ENCODE data around the gene LMOD1. TPM values are rescaled to one million over a fixed set of nuclear protein-coding genes. Genes with fewer than 3 reads are reported as not detected.

LMOD1 gene
- total RNA-seq, 1 donor from 2014 or later: 83.6 TPM

DNA sequence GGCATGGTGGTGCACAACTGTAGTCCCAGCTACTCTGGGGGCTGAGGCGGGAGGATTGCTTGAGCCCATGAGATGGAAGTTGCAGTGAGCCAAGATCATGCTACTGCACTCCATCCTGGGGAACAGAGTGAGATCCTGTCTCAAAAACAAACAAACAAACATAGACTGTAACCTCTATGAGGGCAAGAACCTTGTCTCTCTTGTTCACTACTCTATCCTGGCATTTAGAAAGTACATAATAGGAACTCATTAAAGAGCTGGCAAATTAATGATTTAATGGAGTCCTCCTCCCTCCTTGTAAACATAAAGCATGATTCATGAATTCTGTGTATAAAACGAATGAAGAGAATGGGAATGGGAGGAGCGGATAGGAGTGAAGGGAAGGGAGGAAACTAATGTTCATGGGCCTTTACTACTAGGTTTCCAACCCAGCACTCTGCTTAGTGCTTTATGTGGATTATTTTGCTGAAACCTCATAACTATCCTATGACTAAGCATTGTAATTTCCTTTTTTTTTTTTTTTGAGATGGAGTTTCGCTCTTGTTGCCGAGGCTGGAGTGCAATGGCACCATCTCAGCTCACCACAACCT is 8.6 kb downstream of the LMOD1 start:
- TF ChIP-seq, protein P1, sequence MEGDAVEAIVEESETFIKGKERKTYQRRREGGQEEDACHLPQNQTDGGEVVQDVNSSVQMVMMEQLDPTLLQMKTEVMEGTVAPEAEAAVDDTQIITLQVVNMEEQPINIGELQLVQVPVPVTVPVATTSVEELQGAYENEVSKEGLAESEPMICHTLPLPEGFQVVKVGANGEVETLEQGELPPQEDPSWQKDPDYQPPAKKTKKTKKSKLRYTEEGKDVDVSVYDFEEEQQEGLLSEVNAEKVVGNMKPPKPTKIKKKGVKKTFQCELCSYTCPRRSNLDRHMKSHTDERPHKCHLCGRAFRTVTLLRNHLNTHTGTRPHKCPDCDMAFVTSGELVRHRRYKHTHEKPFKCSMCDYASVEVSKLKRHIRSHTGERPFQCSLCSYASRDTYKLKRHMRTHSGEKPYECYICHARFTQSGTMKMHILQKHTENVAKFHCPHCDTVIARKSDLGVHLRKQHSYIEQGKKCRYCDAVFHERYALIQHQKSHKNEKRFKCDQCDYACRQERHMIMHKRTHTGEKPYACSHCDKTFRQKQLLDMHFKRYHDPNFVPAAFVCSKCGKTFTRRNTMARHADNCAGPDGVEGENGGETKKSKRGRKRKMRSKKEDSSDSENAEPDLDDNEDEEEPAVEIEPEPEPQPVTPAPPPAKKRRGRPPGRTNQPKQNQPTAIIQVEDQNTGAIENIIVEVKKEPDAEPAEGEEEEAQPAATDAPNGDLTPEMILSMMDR (IDR thresholded peaks at IDR 0.05): no peak
- DNase-seq (ENCODE audit: low spot score): no peak
- Mint-ChIP-seq H3K36me3 (ENCODE audit: low read depth) (peaks cover 5% of the 10 kb centered on the region), H3K9me3 (ENCODE audit: low read depth) (no peaks in the 10 kb centered on the region), H3K4me1 (ENCODE audit: low read depth) (peaks cover 57% of the 10 kb centered on the region), H3K27me3 (ENCODE audit: low read depth) (no peaks in the 10 kb centered on the region), H3K4me3 (ENCODE audit: unreplicated experiment) (no peak overlapping the region), H3K27ac (ENCODE audit: unreplicated experiment) (peak overlapping the region; percentile 89)

DNA sequence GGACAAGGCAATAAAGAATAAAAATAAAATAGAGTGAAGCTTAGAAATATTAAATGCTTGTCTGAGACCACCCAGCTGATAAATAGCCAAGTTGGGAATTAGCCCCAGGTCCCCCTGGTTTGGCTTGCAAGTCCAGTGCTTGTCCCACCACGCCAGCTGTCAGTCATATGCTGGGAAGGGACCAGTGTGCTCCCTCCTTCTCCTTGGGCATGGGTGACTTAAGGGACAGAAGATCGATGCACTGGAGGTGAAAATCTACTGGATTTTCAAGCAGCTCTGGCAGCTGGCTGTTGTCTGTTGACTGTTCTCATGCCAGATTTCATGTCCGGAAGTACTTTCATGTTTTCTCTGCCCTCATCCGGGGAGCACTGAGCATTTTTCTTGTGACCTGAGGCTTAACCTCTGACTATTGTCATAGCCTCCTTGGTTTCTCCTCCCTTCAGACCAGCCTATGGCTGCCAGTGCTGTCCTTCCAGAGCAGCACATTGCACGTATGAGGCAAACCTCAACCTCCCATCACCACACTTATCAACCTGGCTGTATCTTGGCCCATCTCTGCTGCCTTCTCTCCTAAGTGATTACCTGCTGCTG is 12.4 kb downstream of the LMOD1 start:
- peak overlapping the region; percentile 46 for H3K27ac Mint-ChIP-seq (ENCODE audit: unreplicated experiment)
- peaks cover 35% of the 10 kb centered on the region for H3K4me1 Mint-ChIP-seq (ENCODE audit: low read depth)
- H3K27me3 Mint-ChIP-seq (ENCODE audit: low read depth): no peaks in the 10 kb centered on the region
- peaks cover 6% of the 10 kb centered on the region for H3K36me3 Mint-ChIP-seq (ENCODE audit: low read depth)
- no peak overlapping the region for H3K4me3 Mint-ChIP-seq (ENCODE audit: unreplicated experiment)
- no peaks in the 10 kb centered on the region for H3K9me3 Mint-ChIP-seq (ENCODE audit: low read depth)
- no peak for DNase-seq (ENCODE audit: low spot score)
- TF ChIP-seq, protein P1 (IDR thresholded peaks at IDR 0.05): no peak

DNA sequence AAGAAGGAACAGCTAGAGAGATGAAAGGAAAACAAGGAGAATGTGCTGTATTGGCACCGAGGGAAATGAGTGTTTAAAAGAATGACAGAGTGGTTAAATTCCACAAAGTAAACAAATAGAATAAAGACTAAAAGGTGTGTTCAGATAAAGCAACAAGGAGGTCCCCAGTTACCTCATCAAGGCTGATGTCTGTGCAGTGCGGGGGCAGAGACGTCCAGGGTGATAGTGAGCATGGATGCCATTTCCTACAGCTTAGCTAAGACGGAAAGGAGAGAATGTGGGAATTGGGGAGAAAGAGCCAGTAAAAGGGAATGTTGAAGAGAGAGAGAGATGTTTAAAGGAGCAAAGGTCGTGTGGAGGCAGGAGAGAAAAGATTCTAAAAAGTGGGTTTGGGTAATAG is 15.5 kb downstream of the LMOD1 start:
- no peak overlapping the region for H3K27ac Mint-ChIP-seq (ENCODE audit: unreplicated experiment)
- peaks cover 6% of the 10 kb centered on the region for H3K36me3 Mint-ChIP-seq (ENCODE audit: low read depth)
- H3K4me3 Mint-ChIP-seq (ENCODE audit: unreplicated experiment): no peak overlapping the region
- TF ChIP-seq, protein P1 (IDR thresholded peaks at IDR 0.05): no peak
- DNase-seq (ENCODE audit: low spot score): no peak
- H3K9me3 Mint-ChIP-seq (ENCODE audit: low read depth): no peaks in the 10 kb centered on the region
- no peaks in the 10 kb centered on the region for H3K27me3 Mint-ChIP-seq (ENCODE audit: low read depth)
- H3K4me1 Mint-ChIP-seq (ENCODE audit: low read depth): peaks cover 24% of the 10 kb centered on the region

DNA sequence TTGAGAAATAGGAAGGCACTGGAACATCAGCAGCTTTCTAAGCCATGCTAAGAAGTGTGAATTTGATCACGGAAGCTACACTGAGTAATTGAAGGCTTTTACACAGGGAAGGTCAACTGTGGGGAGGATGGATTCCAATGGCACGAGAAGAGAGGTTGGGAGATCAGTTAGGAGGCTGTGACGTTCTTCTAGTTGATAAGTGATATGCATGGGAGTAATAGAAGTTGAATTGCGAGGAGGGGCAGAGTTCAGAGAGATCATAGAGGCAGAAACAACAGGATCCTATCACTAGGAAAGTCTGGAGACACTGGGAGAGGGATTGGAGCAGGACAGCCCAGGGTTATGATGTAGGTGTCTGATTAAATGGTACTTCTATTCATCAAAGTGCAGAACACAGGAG is 16.2 kb downstream of the LMOD1 start:
- H3K36me3 Mint-ChIP-seq (ENCODE audit: low read depth): peaks cover 7% of the 10 kb centered on the region
- H3K27me3 Mint-ChIP-seq (ENCODE audit: low read depth): no peaks in the 10 kb centered on the region
- no peak for DNase-seq (ENCODE audit: low spot score)
- TF ChIP-seq, protein P1 (IDR thresholded peaks at IDR 0.05): no peak
- H3K9me3 Mint-ChIP-seq (ENCODE audit: low read depth): no peaks in the 10 kb centered on the region
- peaks cover 26% of the 10 kb centered on the region for H3K4me1 Mint-ChIP-seq (ENCODE audit: low read depth)
- no peak overlapping the region for H3K4me3 Mint-ChIP-seq (ENCODE audit: unreplicated experiment)
- no peak overlapping the region for H3K27ac Mint-ChIP-seq (ENCODE audit: unreplicated experiment)

DNA sequence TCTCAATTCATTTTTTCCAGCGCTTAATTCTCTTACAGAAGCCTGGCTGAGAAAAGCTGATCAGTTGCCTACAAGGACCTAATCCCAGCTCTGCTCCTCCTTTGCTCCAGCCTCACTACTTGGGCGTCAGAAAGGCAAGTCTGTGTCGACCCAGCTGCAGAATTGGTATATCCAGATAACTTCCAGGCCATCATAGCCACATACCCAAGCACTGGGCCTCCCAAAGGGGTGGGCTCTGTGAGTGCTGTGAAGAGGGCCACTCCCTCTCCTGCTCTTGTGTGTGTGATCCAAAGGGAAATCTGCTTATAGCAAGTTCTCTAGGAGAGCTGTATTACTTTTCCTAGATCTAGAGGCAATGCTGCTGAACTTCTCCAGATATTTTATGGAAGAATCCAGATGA is 18.1 kb downstream of the LMOD1 start:
- peak overlapping the region; percentile 8 for H3K27ac Mint-ChIP-seq (ENCODE audit: unreplicated experiment)
- no peaks in the 10 kb centered on the region for H3K9me3 Mint-ChIP-seq (ENCODE audit: low read depth)
- DNase-seq (ENCODE audit: low spot score): no peak
- TF ChIP-seq, protein P1 (IDR thresholded peaks at IDR 0.05): no peak
- peaks cover 13% of the 10 kb centered on the region for H3K4me1 Mint-ChIP-seq (ENCODE audit: low read depth)
- H3K27me3 Mint-ChIP-seq (ENCODE audit: low read depth): no peaks in the 10 kb centered on the region
- H3K36me3 Mint-ChIP-seq (ENCODE audit: low read depth): peaks cover 5% of the 10 kb centered on the region
- H3K4me3 Mint-ChIP-seq (ENCODE audit: unreplicated experiment): no peak overlapping the region
